GM21390 (cell line): ENCODE data around the gene EIF4E.
"Not testable (repeated sequence)": the region's sequence is repeated elsewhere in the genome, so short reads cannot be mapped to it uniquely, and the experiment has no call there.

ENCODE experiments used
- ATAC-seq: cut with Tn5 transposase; IDR thresholded peaks from one replicate; pipeline ENCODE4 v1.9.1; 2021; ENCODE audit not compliant: unreplicated experiment

EIF4E gene

DNA sequence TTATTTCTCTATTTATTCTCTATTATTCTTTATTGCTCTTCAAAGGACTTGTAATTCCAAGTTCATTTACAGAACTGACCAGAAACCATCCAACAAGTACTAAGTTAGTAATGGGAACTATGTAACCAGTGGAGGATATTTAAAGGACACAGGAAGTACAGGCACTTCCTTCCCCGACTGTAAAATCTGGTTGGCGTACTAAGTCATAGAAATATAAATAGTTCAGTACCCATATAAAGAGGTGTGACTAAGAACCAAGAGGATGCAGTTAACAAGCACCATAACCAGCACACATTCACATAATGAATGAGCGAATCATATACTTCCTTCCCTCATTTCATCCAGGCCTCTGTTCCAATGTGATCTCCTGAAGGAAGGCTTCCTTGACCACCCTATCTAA is 3.6 kb upstream of the EIF4E start:
- ATAC-seq, result no peak

DNA sequence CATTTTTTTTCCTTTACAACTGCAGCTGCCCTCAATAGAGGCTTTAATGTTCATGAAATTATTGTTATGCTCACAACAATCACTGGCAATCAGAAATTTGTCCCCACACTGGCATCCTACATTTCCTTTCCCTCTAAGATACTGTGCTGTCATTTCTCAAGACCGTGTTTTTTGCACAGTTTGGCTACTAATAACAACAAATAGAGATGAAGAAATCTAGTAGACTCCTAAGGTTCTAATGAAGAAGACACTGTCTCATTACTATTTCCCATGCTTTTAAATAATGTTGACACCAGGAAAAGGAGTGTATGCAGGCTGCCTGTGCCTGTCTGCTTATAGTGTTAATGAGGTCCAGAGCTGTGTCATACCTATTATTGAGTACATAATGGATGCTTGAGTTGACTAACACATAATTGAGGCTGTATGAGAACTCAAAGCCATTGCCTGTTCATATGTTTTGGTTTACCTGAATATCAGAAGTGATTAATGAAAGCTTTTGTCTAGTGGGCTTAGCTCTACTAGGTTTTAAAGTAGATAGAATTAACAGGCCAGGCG is 1.5 kb upstream of the EIF4E start:
- ATAC-seq, result no peak

DNA sequence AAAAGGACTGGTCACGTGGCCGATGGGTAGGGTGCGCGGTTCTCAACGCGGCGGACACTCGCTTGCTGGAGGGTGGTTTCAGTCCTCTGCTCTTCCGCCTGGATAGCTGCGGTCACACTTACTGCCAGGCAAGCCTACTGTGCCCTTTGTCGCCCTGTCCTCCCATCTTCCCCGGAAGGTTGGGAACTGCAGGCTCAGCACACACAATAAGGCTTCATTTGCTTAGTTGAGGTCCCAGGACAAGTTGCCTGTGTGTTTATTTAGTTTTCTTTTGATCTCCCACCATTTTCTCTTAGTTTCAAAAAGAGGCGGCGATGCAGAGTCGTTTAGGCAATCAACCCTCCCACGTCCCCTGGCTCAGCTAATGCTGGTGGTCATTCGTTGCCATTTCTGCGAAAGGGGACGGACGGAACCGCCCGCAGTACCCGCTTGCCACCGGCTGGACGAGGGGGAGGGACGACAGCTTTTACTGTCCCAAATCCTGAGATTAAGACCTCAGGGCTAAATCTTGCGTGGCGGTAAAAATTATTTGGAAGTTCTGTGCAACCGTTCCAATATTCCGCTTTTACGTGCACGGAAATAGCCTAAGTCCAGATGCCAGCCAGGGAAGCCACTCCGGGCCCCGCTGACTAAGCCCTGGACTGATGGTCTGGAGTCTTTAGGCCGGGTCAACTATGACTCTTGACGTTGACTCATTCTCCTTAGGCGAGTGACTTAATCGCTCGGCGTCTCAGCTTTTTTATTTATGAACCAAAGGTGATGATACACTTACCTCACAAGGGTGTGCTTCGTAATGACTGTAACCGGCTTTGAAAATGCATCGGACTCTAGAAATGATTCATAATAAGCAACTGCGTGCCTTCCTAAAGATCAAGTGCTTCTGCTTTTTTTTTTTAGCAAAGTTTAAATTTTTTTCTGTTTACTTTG is 671 bp upstream of the EIF4E start:
- peak; percentile 43 for ATAC-seq

DNA sequence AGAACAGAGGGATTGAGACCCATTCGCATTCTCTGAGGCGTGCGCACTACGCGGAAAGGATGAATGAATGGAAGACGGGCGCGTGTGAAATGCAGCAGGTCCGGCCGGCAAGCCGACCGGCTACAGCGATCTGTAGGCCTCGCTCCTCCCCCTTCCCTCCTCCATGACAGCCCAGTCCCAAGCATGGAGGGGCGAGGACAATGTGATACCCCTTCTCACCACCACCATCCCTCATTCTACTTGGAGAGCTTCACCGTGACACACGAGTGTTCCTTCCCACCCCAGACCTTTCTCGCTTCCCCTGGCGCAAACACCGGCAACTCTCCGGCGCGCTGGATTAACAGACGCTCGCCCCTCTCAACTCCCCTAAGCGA is 815 bp downstream of the EIF4E start:
- peak; percentile 36 for ATAC-seq

DNA sequence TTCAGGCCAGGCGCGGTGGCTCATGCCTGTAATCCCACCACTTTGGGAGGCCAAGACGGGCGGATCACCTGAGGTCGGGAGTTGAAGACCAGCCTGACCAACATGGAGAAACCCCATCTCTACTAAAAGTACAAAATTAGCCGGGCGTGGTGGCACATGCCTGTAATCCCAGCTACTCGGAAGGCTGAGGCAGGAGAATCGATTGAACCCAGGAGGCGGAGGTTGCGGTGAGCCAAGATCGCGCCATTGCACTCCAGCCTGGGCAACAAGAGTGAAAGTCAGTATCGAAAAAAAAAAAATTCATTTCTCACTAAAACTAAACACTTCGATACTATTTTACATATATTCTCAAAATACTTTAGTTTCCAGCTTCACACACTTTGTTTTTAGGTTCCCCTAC is 2.7 kb downstream of the EIF4E start:
- ATAC-seq, result not testable (repeated sequence)

DNA sequence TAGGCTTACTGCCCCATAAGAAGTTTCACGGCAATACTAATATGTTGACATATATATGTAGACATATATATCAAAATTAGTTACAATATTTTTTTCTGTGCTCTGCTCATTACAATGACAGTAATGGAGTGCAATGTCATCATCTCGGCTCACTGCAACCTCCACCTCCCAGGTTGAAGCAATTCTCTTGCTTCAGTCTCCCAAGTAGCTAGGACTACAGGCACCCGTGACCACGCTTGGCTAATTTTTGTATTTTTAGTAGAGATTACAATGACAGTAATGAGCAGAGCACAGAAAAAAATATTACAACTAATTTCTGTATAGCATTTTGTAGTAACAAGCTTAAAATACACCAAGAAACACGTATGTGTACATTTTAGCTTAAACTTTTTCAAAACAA is 7.6 kb downstream of the EIF4E start:
- ATAC-seq, result no peak

DNA sequence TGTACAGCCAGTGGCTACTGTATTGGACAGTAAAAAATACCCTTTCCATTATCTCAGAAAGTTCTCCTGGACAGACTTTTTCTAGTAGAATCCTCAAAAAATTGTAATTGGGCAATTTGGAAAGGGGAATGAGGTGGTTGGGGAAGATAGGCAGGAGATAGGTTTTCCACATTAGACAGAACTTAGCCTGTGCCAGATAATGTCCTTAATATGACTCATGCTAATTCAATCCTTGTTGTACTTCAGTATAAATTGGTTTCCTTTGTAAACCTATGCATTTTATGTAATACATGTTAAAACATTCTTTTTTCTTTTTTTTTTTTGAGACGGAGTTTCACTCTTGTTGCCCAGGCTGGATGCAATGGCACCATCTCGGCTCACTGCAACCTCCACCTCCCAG is 8.9 kb downstream of the EIF4E start:
- ATAC-seq, result no peak

DNA sequence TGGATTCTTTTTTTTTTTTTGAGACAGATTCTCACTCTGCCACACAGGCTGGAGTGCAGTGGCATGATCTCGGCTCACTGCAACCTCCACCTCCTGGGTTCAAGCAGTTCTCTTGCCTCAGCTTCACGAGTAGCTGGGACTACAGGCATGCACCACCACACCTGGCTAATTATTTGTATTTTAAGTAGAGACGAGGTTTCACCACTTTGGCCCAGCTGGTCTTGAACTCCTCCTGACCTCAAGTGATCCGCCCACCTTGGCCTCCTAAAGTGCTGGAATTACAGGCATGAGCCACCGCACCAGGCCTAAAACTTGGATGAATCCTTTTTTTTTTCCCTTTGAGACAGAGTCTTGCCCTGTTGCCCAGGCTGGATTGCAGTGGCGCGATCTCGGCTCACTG is 18.2 kb downstream of the EIF4E start:
- ATAC-seq, result not testable (repeated sequence)

DNA sequence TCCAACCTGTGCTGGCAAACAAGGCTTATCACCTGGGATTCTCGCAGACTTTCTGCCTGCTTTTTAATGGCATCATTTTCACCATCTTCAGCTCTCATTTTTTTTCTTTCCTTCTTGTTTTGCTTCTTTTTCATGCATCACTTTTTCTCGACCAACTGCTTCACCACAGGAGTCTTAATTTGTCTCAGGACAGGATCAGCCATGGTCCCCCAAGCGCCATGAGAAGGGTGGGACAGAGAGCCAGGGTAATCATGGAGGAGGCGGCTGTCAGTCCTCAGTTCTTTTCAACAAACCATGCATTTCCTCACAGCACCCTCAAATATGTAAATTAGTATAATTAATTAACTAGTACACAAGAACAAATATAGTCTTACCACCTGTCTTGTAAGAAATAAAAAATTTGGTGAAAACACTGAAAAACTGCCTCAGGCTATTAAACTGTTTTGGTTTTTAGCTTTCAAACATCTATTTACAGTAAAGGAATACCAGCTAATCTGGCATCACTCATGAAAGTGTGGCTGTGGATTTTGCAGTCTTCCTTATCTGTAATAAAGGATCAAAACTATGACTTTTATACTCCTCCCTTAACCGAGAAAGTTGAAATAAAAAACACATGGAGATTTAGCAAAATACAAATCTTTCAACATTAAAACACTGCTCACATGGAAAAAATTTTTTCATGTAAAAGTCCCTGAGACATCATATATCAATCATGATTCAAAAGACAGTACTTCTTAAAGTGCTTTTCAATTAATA is 19.1 kb downstream of the EIF4E start:
- ATAC-seq, result no peak

DNA sequence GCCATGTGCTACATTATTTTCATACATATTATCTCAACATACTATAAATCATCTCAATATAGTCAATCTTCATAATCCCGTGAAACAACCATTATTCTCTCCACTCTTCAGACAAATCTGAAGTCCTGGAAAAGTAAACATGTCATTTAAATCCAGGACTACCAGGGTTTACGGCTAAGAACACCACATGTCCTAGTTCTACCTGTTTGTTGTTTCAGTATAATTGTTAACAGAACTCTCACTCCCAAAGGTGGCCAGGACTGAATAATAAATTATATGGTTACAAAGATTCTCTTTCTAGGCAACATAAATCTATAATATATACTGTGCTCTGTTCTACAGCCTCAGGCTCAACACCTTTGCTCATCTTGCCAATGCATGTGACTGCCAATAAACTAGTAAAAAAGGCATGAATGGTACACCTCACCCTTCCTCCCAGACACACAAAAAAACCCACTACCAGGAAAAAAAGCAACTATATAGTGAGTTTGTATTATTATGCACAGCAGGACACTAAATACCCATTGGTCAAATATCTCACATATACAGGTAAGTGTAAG is 20.1 kb downstream of the EIF4E start:
- no peak for ATAC-seq

DNA sequence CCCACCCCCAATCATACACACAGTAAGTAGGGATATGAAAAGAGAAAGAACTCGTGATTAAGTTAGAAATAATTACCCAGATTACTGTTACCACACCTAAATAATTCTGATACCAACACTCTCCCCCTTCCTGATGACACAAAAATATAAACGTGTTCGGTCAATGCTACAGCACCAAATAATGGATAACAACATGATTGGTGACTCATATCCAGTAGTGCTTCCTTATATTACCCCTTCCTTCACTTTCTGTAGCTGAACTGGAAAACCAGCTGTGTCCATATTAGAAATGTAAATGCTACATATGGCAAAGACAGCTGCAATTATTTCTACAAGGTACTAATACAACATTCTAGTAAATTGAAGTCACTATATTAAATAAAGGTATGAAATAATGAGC is 20.8 kb downstream of the EIF4E start:
- ATAC-seq, result no peak

DNA sequence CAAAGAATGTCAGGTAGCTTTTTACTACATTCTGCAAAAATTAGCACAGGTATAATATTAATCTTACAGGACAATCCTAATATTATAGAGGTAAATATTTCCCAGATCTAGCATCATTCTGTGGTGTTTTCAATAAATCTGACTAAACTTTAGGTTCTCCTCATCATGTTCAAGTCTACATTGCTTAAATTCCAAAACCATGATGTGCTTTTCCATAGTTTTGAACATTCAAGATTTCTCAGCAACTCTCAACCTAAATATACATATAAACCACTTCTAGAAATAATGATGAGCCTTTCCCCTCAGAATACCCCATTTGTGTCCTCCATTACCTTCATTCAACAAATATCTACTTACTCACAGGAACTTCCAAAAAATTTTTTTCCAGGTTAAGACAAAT is 23.1 kb downstream of the EIF4E start:
- ATAC-seq, result no peak

DNA sequence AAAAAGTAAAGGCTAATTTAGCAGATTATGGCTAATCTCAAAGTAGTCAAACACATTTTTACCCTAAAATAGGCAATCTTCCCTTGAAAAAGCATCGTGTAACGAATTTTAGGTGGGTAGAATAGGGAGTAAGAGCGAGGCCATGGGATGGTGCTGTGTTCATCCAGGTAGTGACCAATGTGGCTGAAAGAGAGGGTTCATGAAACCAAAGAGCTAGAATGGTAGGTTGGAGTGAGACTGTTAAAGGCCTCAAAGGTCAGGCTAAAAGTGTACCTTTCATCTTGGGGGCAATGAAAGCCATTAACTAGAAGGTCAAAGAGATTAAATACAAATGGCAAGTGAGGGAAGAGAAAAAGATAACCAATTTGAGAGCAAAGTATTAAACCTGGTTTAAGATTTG is 23.6 kb downstream of the EIF4E start:
- ATAC-seq, result no peak

DNA sequence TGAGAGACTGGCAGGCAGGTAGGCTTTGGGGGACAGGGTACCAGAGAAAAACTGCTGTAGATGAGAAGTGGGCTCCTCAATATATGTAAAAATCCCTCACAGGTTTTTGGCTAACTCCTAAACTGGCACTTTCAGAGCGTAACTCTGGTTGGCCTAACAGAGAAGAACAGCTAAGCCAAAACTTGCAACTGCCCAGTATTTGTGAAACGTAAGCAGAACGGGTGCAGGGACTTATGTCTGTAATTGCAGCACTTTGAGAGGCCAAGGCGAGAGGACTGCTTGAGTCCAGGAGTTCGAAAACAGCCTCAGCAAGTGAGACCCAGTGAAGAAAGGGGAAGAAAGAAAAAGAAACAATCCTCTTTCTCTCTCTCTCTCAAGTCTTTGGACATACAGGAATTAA is 25.0 kb downstream of the EIF4E start:
- no peak for ATAC-seq

DNA sequence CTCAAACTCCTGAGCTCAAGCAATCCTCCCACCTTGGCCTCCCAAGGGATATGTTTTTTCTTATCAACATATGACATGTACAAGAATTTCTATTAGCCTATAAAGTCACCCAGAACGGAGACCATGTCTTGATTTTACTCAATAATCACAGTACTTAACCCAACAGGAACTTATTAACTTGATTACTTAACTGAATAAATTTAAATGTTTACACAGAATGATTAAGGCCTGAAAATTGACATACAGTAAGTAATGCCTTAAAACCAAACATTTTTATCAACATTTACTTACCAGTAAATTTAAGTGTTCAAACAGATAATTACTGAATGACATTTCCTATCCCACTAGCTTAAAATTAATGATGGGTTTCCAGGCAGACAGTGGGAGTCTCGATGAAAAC is 25.4 kb downstream of the EIF4E start:
- no peak for ATAC-seq

DNA sequence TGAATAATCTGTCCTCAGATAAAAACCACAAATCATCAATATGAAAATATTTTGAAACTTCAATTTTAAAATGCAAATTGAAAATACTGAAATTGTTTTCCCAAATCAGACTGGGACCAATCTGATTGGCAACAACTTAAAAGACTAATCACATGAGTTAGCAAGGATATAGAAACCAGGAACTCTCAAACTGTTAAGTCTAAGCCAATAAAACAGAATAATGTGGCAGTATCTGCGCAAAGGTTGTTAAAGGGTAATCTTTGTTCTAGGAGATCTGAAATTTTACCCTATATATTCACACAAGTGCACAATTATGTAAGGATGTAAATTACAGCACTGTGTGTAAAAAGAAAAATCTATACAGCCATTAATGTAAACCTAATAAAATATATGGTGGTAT is 29.7 kb downstream of the EIF4E start:
- ATAC-seq, result no peak

DNA sequence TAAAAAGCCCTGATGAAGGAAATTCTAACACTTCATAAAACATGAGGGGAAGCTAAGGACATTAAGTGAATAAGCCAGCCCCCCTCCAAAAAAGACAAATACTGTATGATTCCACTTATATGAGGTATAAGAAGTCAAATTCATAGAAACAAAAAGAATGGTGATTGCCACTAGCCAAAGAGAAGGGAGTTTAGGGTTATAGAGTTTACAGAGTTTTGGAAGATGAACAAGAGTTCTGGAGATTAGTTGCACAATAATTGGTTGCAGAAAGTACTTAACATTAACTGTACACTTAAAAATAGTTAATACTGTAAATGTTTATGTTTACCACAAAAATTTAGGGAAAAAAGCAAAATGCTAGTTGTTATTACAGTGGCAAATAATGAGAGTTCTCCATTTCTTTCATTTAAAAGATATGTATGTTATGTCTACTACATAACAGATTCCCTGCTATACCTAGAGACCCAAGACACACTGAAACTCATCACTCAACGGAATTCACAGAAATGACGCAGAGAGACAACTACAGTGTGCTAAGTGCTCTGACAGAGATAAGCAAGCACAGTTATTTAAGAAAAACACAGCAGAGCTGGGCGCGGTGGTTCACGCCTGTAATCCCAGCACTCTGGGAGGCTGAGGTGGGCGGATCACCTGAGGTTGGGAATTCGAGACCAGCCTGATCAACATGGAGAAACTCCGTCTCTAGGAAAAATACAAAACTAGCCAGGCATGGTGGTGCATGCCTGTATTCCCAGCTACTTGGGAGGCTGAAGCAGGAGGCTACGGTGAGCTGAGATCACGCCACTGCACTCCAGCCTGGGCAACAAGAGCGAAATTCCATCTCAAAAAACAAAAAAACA is 37.2 kb downstream of the EIF4E start:
- ATAC-seq, result no peak

DNA sequence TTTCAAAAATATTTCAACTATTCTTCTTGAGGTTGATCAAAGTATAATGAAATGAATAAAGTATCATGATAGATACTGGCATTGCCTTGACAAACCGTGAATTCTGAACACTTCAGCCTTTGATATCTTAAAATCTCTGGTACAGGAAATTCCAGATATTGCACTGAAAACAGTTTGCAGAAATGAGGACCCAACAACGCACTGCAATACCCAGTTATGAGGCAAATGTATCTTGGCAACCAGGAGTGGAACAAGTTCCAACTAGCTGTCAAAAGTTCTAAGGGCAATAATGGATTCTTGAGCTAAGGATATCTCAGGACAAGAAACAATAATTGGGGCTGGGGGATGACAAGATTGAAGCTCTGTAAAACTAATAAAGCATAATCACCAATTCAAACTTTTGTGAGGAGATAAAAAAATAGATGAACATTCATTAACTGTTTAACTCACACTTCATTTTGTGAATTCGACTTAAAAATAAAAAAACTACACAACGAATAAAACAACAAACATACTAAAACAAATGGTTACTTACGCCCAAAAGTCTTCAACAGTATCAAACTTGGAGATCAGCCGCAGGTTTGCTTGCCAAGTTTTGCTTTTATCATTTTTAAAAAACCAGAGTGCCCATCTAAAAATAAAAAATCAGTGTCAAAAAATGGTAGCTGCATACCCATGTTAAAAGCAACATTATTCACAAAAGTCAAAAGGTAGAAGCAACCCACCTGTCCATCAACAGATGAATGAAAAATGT is 38.1 kb downstream of the EIF4E start:
- no peak for ATAC-seq

DNA sequence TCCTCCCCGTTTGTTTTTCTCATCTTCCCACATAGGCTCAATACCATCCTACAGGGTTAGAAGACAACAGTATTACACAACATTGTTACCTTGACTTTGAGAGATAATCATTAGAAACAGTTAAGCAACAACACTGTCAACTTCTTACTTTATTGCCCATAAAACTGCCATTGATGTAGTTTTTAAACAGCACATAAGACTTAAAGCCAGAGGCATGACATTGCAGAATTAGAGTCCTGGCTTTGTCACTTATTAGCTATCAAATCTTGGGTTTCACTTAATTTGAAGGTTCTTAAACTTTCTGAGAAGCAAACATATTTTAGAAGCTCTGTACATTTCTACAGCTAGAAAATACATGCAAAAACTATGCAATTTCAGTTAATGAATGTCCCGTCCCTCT is 41.8 kb downstream of the EIF4E start:
- ATAC-seq, result no peak

DNA sequence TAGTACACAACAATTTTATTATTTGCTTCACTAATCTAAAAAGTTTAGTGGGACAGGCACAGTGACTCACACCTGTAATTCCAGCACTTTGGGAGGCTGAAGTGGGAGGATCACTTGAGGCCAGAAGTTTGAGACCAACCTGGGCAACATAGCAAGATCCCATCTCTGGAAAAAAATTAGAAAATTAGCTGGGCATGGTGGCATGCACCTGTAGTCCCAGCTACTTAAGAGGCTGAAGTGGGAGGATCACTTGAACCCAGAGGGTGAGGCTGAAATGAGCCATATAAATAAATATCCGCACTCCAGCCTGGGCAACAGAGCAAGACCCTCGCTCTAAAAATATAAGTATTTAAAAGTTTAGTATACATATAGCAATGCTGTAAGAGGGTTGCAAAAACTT is 42.6 kb downstream of the EIF4E start:
- not testable (repeated sequence) for ATAC-seq
